LoVo (cell line): ENCODE data around the gene PRAC1.

ENCODE experiments used
- DNase-seq: peaks from one replicate; pipeline ENCODE4 v3.0.0-alpha.2; 2016; ENCODE audit warnings: low spot score

The PRAC1 gene

GRCh38 chr17:48704361-48705248 lies 17.7 kb downstream of the PRAC1 start:
- no peak for DNase-seq

GRCh38 chr17:48701864-48702532 lies 20.3 kb downstream of the PRAC1 start:
- DNase-seq, result no peak

- DNase-seq, result no peak
Measured at GRCh38 chr17:48693178-48693577, 29.1 kb downstream of the PRAC1 start.

GRCh38 chr17:48692049-48692448 lies 30.3 kb downstream of the PRAC1 start:
- no peak for DNase-seq

- DNase-seq, result no peak
Measured at GRCh38 chr17:48690655-48691054, 31.7 kb downstream of the PRAC1 start.

GRCh38 chr17:48681609-48682008 lies 40.7 kb downstream of the PRAC1 start:
- no peak for DNase-seq

- DNase-seq, result no peak
Measured at GRCh38 chr17:48679385-48680096, 42.8 kb downstream of the PRAC1 start.

- no peak for DNase-seq
Measured at GRCh38 chr17:48678141-48678971, 44.0 kb downstream of the PRAC1 start.

- DNase-seq, result no peak
Measured at GRCh38 chr17:48676963-48677558, 45.3 kb downstream of the PRAC1 start.

GRCh38 chr17:48672340-48672739 lies 50.0 kb downstream of the PRAC1 start:
- no peak for DNase-seq
